GM23248 (cell line): ENCODE data around the gene SERPIND1.

Experiments
- EZH2 ChIP-seq: fragments of 200-600 bp; sonication (generic); IDR thresholded peaks from 2 replicates; pipeline ENCODE4 v1.6.1; 2018; ENCODE audit warnings: antibody characterized with exemption, mild to moderate bottlenecking; ENCODE audit not compliant: insufficient read depth, poor library complexity, severe bottlenecking
- EZH2phosphoT487 ChIP-seq: fragments of 200-600 bp; sonication (generic); IDR thresholded peaks from 2 replicates; pipeline ENCODE4 v1.6.1; 2018; ENCODE audit warnings: antibody characterized with exemption, moderate library complexity, mild to moderate bottlenecking, low read depth; ENCODE audit not compliant: insufficient read depth

DNA sequence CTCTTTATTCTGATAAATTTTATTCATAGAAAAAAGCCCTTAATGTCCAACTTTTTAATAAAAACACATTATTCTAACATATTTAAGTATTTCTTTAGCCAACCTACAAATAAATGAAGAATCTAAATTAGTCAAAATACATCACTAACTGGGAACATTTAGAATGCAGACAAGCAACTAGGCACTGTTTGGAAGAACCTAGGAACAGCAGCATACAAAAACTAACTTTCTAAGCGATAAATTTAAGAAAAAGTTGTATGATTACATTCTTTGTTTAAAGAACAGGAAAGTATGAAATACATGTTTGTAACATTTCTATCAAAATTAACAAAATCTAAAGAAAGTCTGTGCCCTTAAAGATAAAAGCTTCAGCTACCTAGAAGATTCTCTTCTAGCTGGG is 49.4 kb downstream of the SERPIND1 start:
- TF ChIP-seq EZH2 = no peak
- TF ChIP-seq EZH2phosphoT487 = no peak
